HG02852 (cell line): ENCODE results near the gene EMC9.

Source experiments
- ATAC-seq: cut with Tn5 transposase; IDR thresholded peaks from one replicate; pipeline ENCODE4 v1.9.1; 2021; ENCODE audit warnings: mild to moderate bottlenecking, moderate library complexity; ENCODE audit not compliant: unreplicated experiment

Gene EMC9

DNA sequence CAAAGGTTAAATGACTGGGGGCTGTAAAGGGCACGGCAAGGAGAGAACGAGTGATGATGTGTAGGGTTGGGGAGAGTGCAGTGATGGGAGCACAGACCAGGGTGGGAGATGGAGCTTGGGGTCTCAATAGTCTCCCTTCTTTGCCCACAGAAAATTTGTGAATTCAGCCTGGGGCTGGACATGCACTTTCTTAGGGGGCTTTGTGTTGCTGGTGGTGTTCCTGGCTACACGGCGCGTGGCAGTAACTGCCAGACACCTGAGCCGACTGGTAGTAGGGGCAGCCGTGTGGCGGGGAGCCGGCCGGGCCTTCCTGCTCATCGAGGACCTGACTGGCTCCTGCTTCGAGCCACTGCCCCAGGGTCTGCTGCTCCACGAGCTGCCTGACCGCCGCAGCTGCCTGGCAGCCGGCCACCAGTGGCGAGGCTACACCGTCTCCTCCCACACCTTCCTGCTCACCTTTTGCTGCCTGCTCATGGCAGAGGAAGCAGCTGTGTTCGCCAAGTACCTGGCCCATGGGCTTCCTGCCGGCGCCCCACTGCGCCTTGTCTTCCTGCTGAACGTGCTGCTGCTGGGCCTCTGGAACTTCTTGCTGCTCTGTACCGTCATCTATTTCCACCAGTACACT is 9.2 kb downstream of the EMC9 start:
- ATAC-seq, result no peak

DNA sequence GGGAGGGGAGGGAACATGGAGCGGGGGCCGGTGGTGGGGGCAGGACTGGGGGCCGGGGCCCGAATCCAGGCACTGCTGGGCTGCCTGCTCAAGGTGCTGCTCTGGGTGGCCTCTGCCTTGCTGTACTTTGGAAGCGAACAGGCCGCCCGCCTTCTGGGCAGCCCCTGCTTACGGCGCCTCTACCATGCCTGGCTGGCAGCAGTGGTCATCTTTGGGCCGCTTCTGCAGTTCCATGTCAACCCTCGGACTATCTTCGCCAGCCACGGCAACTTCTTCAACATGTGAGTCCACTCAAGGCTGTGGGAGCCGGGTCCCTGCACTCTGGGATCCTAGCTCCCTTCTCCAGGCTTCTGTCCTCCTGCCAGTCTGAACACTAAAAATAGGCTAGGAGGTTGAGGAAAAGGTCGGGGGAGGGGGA is 9.8 kb downstream of the EMC9 start:
- no peak for ATAC-seq

DNA sequence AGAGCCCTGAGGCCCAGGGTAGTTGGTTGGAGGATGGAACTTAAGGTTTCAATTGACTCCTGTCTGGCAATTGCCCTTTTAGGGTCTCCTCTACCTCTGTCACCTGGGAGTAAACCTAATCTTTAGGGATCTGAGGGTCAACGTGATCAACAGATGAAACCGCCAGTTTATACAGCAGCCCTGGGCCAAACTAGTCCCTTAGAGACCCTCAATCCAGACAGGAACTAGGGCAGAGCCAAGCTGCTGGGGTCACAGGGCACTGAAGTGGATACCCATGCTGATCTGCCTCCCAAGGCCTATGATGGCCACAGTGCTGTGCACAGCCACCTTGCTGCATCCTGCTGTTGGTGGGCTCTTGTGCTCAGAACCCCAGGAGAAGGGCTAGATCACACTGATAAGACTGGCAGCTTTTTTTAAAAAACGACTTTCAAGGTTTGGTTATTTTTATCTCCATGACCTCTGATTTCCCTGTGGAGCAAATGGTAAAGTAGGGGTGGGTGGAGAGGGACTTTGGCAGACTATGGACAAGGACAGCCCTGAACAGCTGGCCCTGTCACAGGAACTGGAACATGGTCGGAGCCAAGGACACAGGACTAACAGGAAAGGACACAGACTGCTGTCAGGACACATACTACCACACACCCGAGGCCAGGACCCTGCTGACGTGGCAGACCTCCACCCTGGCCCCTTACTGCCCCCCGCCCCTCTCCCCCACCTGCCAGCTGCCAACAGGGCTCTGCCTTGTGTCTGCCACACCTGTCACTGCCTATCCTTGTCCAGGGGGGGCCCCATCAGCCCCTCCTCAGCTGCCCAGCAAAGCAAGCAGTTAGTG is 10.5 kb downstream of the EMC9 start:
- no peak for ATAC-seq

DNA sequence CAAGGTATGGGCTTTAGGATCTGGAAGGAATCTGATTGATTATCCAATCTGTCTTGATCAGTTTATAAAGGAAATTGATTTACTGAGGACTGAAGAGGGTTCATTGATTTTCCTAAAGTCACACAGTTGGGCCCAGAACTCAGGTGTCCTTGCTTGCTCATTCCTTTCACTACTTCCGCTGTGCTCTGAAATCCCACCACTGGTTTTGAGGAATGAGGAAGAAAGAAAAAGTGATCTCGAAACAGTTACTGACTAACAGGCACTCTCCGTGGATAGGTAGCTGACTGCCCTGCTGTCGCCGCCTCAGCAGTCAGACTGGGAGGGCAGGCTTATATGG is 11.0 kb downstream of the EMC9 start, which contains the start of gene FITM1:
FITM1 (plus strand) TSS at position 280 of the 337 bp plus-strand sequence. CDS start 905 bp downstream, outside the sequence.
- no peak for ATAC-seq

DNA sequence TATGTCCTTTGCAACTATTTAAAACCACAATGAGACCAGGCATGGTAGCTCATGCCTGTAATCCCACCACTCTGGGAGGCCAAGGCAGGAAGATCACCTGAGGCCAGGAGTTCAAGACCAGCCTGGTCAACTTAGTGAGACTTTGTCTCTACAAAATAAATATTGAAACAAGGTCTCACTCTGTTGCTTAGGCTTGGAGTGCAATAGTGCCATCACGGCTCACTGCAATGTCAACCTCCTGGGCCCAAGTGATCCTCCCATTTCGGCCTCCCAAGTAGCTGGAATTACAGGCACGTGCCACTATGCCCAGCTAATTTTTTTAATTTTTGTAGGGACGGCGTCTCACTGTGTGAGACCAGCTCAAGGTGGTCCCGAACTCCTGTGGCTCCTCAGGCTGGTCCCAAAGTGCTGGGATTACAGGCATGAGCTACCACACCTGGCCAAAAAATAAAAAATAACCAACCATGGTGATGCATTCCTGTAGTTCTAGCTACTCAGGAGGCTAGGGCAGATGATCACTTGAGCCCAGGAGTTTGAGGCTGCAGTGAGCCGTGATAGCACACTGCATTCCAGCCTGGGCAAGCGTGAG is 11.9 kb downstream of the EMC9 start:
- ATAC-seq, result no peak

DNA sequence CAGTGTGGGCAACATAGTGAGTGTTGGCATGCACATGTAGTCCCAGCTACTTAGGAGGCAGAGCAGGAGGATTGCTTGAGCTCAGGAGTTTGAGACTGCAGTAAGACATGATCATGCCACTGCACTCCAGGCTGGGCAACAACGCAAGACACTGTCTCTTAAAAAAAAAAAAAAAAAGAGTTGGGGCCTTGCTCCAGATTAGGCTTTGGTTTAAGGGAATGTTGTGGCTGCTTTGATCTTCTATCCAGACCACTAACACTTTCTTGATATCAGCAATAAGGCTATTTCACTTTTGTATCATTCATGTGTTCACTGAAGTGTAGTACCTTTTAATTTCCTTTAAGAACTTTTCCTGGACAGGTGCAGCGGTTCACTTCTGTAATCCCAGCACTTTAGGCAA is 13.7 kb downstream of the EMC9 start:
- ATAC-seq, result no peak

DNA sequence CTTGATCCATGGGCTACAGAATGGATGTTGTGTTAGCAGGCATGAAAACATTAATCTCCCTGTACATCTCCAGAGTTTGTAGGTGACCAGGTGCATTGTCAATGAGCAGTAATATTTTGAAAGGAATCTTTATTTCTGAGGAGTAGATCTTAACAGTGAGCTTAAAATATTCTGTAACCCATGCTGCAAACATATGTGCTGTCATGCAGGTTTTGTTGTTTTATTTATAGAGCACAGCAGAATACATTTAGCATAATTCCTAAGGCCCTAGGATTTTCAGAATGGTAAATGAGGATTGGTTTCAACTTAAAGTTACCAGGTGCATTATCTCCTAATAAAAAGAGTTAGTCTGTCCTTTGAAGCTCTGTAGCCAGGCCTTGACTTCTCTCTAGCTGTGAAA is 14.5 kb downstream of the EMC9 start:
- ATAC-seq, result no peak

DNA sequence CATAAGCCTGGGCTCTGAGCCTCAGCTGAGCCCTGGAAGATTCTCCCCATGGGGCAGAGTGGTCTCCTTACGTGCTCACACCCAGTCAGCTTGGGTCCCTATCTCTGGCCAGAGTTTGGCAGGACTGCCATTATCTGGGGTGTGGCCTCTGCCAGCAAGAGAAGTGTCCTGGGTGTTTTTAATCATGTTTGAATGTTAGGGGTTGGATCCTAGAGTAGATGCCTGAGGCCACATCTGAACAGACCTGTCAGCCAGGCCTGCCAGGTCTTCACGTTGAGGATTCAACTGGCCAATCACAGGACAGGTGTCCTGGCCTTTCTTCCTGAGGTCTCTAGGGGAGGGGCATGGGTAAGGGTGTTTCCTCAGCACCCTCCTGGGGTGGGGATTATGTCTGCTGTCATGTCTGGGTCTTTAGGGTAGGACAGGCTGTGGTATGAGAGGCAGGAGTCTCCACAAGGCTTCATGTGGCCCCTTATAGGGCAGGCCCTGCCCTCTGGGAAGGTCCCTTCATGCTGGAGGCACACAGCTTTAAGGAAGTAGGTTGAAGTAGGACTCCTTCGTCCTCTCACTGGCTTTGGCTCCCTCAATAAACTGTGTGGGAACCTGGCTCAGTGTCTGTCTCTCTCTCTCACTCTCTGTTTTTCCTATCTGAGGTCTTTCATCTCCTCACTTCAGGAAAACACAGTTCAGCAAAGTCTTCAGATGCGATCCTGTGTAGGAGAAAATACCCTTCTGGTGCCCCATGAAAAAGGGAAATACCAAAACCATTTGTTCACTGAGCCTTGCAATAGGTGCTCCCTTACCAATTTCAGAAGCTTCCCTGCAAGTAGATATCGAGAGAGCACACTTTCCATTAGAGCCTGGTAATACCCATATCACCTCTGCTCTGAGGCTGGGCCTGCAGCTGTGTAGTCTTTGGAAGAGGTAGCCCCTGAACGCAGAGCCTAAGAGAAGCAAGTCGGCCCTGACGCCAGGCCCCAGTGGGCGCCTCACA is 17.7 kb downstream of the EMC9 start:
- ATAC-seq, result peak; percentile 59

DNA sequence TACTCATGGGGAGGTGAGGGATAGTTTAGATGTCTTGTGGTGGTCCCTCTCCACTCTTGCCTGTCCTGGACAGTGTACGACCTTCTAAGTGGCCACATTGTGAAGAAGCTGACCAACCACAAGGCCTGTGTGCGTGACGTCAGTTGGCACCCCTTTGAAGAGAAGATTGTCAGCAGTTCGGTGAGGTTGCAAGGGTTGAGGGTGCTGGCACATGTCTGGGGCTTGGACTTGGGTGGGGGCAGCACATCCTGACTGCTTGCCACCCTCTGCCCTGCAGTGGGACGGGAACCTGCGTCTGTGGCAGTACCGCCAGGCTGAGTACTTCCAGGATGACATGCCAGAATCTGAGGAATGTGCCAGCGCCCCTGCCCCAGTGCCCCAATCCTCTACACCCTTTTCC is 18.5 kb downstream of the EMC9 start:
- no peak for ATAC-seq

DNA sequence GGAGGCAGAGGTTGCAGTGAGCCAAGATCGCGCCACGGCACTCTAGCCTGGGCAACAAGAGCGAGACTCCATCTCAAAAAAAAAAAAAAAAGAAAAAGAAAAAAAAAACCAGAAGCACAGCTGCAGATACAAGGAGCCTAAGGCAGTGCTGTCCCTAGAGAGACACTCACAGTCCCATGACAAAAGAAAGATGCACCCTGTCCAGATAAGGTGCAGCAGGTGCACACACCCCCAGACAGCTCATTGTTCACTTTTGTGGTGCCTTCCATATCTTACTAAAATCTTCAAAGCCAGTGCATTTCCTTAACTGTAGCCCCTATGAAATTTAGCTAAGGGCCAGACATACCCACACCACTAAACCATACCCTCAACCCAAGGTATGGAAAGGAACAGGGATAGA is 19.0 kb downstream of the EMC9 start:
- ATAC-seq, result no peak

DNA sequence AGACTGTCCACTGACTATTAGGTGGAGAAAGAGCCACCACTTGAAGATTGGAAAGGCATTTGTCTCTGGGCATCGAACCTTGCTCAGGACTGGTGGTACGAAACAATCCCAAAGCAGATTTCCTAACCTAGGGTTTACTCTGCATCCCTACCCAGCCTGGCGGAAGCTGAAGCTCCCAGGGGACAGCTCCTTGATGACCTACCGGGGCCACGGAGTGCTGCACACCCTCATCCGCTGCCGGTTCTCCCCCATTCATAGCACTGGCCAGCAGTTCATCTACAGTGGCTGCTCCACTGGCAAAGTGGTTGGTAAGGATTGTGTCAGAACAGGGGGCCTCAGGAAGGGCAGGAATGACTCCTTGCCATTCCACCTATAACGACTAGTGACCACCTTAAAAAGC is 20.2 kb downstream of the EMC9 start:
- ATAC-seq, result no peak

DNA sequence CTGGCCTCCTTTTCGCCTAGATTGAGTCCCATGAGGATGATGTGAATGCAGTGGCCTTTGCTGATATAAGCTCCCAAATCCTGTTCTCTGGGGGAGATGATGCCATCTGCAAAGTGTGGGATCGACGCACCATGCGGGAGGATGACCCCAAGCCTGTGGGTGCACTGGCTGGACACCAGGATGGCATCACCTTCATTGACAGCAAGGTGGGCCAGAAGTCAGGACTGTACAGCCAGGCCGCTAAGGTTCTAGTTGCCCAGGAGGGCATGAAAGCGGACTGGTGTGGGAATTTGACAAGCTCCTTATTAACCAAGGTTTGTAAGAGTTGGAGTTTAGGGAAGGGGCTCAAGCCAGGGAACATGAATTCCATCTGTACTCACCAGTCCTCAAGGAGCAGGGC is 21.7 kb downstream of the EMC9 start:
- ATAC-seq, result no peak

DNA sequence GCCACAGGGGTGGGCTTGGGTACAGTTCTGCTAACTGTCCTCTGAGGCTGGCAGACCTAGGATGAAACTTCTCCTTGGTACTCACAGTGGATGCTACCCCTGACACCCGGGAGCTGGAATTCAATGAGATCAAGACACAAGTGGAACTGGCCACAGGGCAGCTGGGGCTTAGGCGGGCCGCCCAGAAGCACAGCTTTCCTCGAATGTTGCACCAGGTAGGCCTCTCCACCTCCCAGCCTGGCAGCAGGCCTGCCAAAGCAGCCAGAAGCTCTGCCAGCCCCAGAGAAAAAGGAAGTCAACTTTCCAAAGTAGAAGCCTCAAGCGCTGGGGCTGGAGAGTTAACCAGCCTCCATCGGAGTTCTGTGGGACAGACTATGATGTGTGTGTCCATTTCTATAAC is 24.2 kb downstream of the EMC9 start:
- no peak for ATAC-seq

DNA sequence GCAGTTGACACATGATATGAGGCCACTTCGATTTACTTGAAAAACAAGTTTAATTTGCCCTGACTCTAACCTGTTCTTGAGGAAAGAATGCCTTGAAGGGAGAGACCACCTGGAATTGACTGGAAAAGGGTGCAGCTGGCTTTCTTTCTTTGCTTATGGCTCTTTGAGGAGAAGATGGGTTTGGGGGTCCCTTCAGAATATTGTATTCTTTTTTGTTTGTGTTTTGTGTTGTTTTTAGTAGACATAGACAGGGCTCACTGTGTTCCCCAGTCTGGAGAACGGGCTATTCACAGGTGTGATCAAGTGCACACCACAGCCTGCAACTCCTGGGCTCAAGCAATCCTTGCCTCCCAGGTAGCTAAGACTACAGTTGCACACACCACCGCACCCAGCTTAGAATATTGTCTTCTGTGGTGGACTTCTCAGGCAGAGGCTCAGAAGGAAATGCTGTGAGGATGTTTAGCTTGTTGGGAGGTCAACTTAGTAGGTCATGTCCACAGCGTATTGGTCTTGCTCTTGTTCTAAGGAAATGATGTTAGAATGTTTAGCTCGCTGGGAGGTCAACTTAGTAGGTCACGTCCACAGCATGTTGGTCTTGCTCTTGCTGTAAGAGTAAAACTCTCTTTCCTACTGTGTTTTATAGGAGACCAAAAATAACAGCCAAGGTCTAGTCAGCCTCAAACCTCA is 25.1 kb downstream of the EMC9 start:
- ATAC-seq, result no peak

DNA sequence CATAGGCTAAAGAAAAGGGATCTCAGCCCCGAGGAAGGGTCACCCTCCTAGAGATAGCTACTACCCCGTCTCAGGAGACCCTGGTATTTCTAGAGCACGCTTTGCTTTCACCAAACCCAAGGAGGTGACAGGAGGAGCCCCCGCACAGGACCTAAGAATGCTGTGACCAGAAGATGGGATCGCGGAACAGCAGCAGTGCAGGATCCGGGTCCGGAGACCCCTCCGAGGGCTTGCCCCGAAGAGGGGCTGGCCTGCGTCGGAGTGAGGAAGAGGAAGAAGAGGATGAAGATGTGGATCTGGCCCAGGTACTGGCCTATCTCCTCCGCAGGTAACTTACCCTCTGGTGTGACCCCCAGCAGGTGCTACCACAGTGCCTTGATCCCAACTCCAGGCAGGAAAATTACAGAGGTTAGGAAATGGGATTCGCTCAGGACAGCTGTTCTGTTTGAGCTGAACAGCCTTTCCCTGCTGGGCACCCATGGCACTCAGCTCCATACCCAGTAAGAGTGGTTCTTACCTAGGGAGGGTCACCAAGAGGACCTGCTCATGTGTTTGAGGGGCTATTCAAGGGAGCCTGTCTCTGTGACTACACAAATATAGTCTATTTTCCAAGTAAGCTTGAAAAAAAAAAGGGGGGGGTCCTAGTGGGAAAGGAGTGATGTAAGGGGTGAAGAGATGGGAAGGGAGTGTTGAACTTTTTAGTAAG is 25.8 kb downstream of the EMC9 start:
- no peak for ATAC-seq

DNA sequence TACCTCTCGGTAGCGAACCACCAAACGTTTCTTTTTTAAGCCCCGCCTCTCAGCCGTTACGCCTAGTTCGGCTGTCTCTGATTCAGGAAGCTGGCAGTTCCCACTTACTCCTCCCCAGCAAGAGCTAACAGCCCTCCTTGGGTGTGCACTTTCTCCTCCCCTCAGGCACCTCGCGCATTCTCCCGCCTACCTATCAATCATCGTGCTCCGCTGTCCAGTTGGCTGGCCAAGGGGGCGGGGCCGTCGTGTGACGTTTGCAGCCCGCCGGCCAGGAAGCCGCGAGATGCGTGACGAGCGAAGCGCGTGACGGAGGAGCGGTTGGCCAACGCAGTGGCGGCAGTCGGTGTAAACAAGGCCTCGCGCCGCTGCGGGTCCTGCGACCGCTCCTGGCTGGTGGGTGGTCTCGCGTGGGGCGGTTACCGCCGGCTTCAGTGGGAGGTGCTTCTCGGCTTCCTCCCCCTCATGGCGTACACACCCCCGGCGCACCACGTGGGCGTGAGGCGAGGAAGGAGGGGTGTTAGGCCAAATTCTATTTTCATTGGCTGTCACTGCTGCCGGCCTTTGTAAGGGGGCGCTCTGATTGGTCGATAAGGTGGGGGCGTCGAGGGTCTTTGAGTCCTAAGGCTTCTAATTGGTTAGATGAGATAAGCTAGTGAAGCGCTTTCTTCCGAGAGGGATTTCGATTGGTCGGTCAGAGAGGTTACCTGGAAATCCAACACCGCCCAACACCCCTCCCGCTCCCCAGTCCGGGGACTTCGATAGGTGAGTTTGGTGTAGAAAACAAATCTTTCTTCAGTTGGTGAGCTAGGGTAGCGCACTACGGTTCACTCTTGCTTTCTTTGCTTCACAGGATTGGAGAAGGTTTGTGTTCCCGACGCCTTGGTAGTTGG is 26.6 kb downstream of the EMC9 start, which contains the start of the genes DCAF11 and NRL:
DCAF11 (plus strand) TSS at position 246 of the 890 bp plus-strand sequence. CDS start 818 bp downstream, outside the sequence.
NRL (minus strand) TSS at position 418 of the 890 bp plus-strand sequence. CDS start 32,101 bp downstream, outside the sequence.
- ATAC-seq, result peak; percentile 84

DNA sequence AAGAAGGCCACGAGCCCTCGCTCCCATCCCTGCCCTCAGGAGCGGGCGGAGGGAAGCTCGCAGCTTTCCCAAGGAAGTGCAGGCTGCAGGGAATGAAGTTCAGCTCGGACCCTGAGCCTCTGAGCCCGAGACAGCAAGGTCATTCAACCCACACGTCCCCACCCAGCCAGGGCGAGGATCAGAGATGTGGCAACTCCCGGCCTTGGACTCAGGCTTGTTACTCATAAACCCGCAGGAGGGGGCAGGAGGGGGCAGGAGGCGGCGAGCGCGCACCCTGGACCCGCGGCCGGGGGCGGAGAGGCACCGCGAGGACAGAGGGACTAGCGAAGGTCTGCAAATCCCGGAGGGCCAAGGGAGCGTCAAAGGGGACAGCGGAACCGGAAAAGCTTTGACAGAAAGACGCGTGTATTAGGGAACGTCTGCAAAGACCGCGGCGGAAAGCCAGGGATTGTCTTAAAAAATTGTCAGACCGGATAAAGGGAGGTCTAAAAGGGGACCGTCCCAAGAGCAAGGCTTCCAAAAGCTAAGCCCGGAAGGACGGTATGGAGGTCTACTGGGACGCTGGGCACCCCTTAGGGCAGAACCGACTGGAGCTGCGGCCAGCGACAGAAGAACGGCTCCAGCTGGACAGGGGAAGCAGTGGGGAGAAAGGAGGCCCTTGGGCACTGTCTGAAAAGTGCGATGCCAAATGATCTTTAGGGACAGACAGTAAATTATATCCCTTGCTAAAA is 27.4 kb downstream of the EMC9 start:
- peak; percentile 27 for ATAC-seq

DNA sequence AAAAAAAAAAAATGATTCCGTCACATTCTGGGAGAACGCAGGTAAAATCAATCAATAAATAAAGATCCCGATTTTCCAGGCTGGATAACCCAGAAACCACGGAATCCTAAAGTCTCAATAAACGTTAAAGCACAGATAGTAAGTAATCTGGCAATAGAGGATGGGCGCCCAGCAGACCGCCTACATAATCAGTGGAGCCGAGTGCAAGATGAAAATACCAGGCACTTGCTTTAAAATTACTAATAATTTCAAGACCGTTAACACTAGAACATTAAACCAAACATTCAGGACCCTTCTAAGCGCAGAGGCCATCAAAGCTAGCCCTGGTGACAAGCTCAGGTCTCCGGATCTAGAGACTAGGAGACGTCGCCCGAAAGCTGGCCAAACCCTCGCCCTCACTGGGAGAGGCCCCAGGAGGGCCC is 28.0 kb downstream of the EMC9 start:
- no peak for ATAC-seq
